Astrocyte (in vitro differentiated cells and primary cell): ENCODE data around the gene ABCC9. TPM values are rescaled to one million over a fixed set of nuclear protein-coding genes. Genes with fewer than 3 reads are reported as not detected.
"Not testable (repeated sequence)": the region's sequence is repeated elsewhere in the genome, so short reads cannot be mapped to it uniquely, and the experiment has no call there.

ENCODE experiments used
- DNase-seq: peaks from one replicate; pipeline ENCODE4 v3.0.0-alpha.2; 2010; ENCODE audit warnings: low read depth
- FAIRE-seq: peaks from 2 replicates; lab custom pipeline; 2011; peaks lifted over from hg19 to GRCh38; lab: Jason Lieb, UNC
- H2AFZ ChIP-seq: 2 replicates; pipeline ENCODE4 v1.6.0; 2012; ENCODE audit warnings: low read depth, low read length, inconsistent platforms
- H3K27ac ChIP-seq: 2 replicates; pipeline ENCODE4 v1.5.1; 2011; ENCODE audit warnings: low read depth, low read length, inconsistent platforms
- H3K27me3 ChIP-seq: 2 replicates; pipeline ENCODE4 v1.6.0; 2011; ENCODE audit warnings: low read length, inconsistent platforms; ENCODE audit not compliant: insufficient read depth
- H3K36me3 ChIP-seq: 2 replicates; pipeline ENCODE4 v1.5.1; 2011; ENCODE audit warnings: low read length, inconsistent platforms; ENCODE audit not compliant: insufficient read depth
- H3K4me1 ChIP-seq: 2 replicates; pipeline ENCODE4 v1.5.1; 2011; ENCODE audit warnings: low read length, inconsistent platforms; ENCODE audit not compliant: insufficient read depth
- H3K4me2 ChIP-seq: 2 replicates; pipeline ENCODE4 v1.6.0; 2012; ENCODE audit warnings: low read length, inconsistent platforms
- H3K4me3 ChIP-seq: 2 replicates; pipeline ENCODE4 v1.5.1; 2011; ENCODE audit warnings: low read depth, mild to moderate bottlenecking, low read length, inconsistent platforms; ENCODE audit not compliant: insufficient read depth
- H3K79me2 ChIP-seq: 2 replicates; pipeline ENCODE4 v1.6.0; 2012; ENCODE audit warnings: mild to moderate bottlenecking, low read length, inconsistent platforms; ENCODE audit not compliant: insufficient read depth
- H3K9ac ChIP-seq: 2 replicates; pipeline ENCODE4 v1.6.0; 2012; ENCODE audit warnings: mild to moderate bottlenecking, low read length, inconsistent platforms
- H3K9me3 ChIP-seq: 2 replicates; pipeline ENCODE4 v1.5.1; 2012; ENCODE audit warnings: low read depth, mild to moderate bottlenecking, low read length, inconsistent platforms; ENCODE audit not compliant: insufficient read depth
- H4K20me1 ChIP-seq: 2 replicates; pipeline ENCODE4 v1.6.0; 2012; ENCODE audit warnings: low read length, inconsistent platforms; ENCODE audit not compliant: insufficient read depth
- H3K27ac Mint-ChIP-seq: one replicate; pipeline ENCODE4 v1.8.0; 2021; ENCODE audit warnings: mild to moderate bottlenecking, mixed read lengths; ENCODE audit not compliant: unreplicated experiment
- H3K27me3 Mint-ChIP-seq: one replicate; pipeline ENCODE4 v1.8.0; 2021; ENCODE audit warnings: low read depth, mixed read lengths; ENCODE audit not compliant: unreplicated experiment
- H3K36me3 Mint-ChIP-seq: one replicate; pipeline ENCODE4 v1.8.0; 2021; ENCODE audit warnings: low read depth, mixed read lengths; ENCODE audit not compliant: unreplicated experiment
- H3K4me1 Mint-ChIP-seq: one replicate; pipeline ENCODE4 v1.8.0; 2021; ENCODE audit warnings: low read depth, mixed read lengths; ENCODE audit not compliant: unreplicated experiment
- H3K4me3 Mint-ChIP-seq: one replicate; pipeline ENCODE4 v1.8.0; 2021; ENCODE audit warnings: mild to moderate bottlenecking, moderate library complexity, mixed read lengths; ENCODE audit not compliant: unreplicated experiment
- H3K9me3 Mint-ChIP-seq: one replicate; pipeline ENCODE4 v1.8.0; 2021; ENCODE audit warnings: mild to moderate bottlenecking, mixed read lengths; ENCODE audit not compliant: unreplicated experiment
- CTCF ChIP-seq: IDR thresholded peaks from 2 replicates; pipeline ENCODE4 v1.5.1; 2011; ENCODE audit warnings: low read depth, mild to moderate bottlenecking, inconsistent platforms, low read length, moderate library complexity; ENCODE audit not compliant: insufficient read depth
- EZH2 ChIP-seq: IDR thresholded peaks from 2 replicates; pipeline ENCODE4 v1.6.1; 2012; ENCODE audit warnings: mild to moderate bottlenecking, low read length, inconsistent platforms; ENCODE audit not compliant: insufficient read depth
- total RNA-seq: library from RNA; stranded (reverse); gene quantifications from 2 replicates; pipeline ENCODE4 v1.2.1, GENCODE V29; 2021

Gene ABCC9
- total RNA-seq, 1 donor from 2014 or later, result 0.36 TPM

GRCh38 chr12:21813125-21813524, 128.1 kb downstream of the ABCC9 start:
- no peak for TF ChIP-seq CTCF
- TF ChIP-seq EZH2, result no peak
- Histone ChIP-seq H2AFZ (no peak overlapping the region), H3K36me3 (no peaks in the 10 kb centered on the region), H3K9ac (no peak overlapping the region), H3K4me2 (no peak overlapping the region), H3K27me3 (no peaks in the 10 kb centered on the region), H3K27ac (no peak overlapping the region), H3K9me3 (no peaks in the 10 kb centered on the region), H3K79me2 (no peaks in the 10 kb centered on the region), H3K4me1 (no peaks in the 10 kb centered on the region), H3K4me3 (no peak overlapping the region), H4K20me1 (no peaks in the 10 kb centered on the region)
- Mint-ChIP-seq H3K4me3 (no peak overlapping the region), H3K9me3 (no peaks in the 10 kb centered on the region), H3K27me3 (no peaks in the 10 kb centered on the region), H3K4me1 (no peaks in the 10 kb centered on the region), H3K27ac (no peak overlapping the region), H3K36me3 (no peaks in the 10 kb centered on the region)
- no peak for FAIRE-seq
- DNase-seq, result no peak

GRCh38 chr12:21812340-21812739, 128.9 kb downstream of the ABCC9 start:
- not testable (repeated sequence) for H3K27me3 Mint-ChIP-seq, FAIRE-seq, H3K36me3 Mint-ChIP-seq

GRCh38 chr12:21809100-21809499, 132.1 kb downstream of the ABCC9 start:
- Histone ChIP-seq H3K4me1 (no peaks in the 10 kb centered on the region), H3K4me2 (no peak overlapping the region), H3K79me2 (no peaks in the 10 kb centered on the region), H3K4me3 (no peak overlapping the region), H3K9me3 (no peaks in the 10 kb centered on the region), H3K27me3 (no peaks in the 10 kb centered on the region), H2AFZ (no peak overlapping the region), H3K27ac (no peak overlapping the region), H4K20me1 (no peaks in the 10 kb centered on the region), H3K36me3 (no peaks in the 10 kb centered on the region), H3K9ac (no peak overlapping the region)
- DNase-seq, result no peak
- Mint-ChIP-seq H3K27ac (no peak overlapping the region), H3K4me3 (no peak overlapping the region), H3K4me1 (no peaks in the 10 kb centered on the region), H3K27me3 (no peaks in the 10 kb centered on the region), H3K9me3 (no peaks in the 10 kb centered on the region), H3K36me3 (no peaks in the 10 kb centered on the region)
- no peak for TF ChIP-seq CTCF
- FAIRE-seq, result no peak

More at GRCh38 chr12:21812340-21812739, 128.9 kb downstream of the ABCC9 start:
- H3K4me3 Mint-ChIP-seq, DNase-seq, H3K36me3 ChIP-seq, H4K20me1 ChIP-seq, H3K4me3 ChIP-seq, H3K79me2 ChIP-seq, H2AFZ ChIP-seq, H3K4me2 ChIP-seq, H3K27ac ChIP-seq, H3K9ac ChIP-seq, H3K4me1 Mint-ChIP-seq, H3K4me1 ChIP-seq, H3K27me3 ChIP-seq, H3K9me3 ChIP-seq, H3K9me3 Mint-ChIP-seq, H3K27ac Mint-ChIP-seq: not testable (repeated sequence)
